IPS-18c (cell line): Measurements from ENCODE around the gene TRIM41.
"Not testable (repeated sequence)": the region's sequence is repeated elsewhere in the genome, so short reads cannot be mapped to it uniquely, and the experiment has no call there.

Experiments used
- H3K4me3 ChIP-seq: 2 replicates; pipeline ENCODE4 v1.7.0; 2013; ENCODE audit warnings: low read depth, mild to moderate bottlenecking, low read length, moderate library complexity; ENCODE audit not compliant: insufficient read depth
- H3K9me3 ChIP-seq: one replicate; pipeline ENCODE4 v1.6.1; 2013; ENCODE audit warnings: mild to moderate bottlenecking, low read length, moderate library complexity; ENCODE audit not compliant: control insufficient read depth, insufficient read depth

TRIM41 gene

DNA sequence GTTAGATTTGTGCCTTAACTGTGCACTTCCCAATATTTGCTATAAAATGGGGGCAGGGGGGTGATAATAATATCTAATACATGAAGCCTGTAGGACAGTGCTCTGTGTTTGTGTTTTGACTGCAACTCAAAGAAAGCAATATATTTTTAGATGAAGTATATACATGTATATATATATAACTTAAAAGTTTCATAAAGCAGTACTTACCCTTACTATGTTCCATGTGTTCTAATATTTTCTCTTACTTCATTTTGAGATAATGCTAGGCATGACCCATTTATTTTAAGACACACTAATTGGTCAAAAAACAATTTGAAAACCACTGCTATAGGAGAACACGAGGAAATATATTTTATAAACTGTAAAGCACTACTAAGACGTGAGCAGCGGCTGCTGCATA lies 35.5 kb downstream of the TRIM41 start:
- Histone ChIP-seq H3K4me3 (0 out of 2 replicates have a peak overlapping the region, but pooled peaks have one; percentile 1), H3K9me3 (peaks cover 6% of the 10 kb centered on the region)

DNA sequence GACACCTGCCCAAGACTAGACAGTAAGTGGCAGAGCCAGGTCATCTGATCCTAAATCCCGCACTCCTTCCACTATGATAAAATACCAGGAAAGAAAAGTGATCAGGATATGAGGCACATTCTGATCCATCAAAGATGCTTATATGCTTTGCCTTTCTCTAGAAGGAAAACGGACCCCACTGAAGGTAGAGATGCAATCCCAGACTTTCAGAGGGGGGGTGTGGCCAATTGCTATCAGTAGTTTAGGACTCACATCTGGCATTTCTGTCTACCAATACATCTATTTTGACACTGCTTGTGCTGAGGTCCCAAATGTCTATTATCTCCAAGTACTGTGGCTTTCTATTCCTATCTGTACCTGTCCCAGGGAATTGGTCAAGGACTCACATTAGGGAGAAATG lies 36.2 kb downstream of the TRIM41 start:
- Histone ChIP-seq H3K4me3 (peak overlapping the region; percentile 99), H3K9me3 (peaks cover 6% of the 10 kb centered on the region)

DNA sequence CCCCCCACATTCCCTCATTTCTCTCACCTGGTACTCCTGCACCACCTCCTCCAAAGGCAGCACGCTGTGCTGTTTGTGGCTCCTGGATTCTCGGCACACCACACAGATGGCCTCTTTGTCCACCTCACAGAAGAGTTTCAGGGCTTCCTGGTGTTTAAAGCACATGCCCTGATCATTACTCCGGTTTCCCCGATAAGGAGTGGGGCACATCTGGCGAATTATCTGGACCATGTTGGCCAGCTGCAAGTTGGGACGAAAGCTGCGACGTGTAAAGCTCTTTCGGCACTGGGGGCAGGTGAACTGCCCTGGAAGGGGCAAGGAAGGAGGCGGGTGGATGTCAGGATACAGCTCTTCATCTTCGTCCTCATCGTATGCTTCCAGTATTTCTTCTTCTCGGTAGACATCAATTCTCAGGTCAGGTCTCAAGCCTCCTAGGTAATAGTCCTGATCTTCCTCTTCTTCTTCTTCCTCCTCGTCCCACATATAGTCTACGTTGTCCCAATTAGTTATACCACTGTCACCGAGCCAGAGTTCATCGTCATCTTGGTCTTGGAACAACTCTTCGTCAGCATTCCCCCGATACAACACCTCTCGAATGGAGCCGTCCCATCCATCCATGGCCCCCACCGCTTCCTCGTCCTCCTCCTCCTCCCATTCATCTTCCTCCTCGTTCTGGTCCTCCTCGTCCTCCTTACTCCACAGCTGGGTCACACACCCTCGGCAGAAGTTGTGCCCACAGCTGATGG lies 37.1 kb downstream of the TRIM41 start:
- peak overlapping the region; percentile 99 for H3K4me3 ChIP-seq
- H3K9me3 ChIP-seq = peaks cover 6% of the 10 kb centered on the region

DNA sequence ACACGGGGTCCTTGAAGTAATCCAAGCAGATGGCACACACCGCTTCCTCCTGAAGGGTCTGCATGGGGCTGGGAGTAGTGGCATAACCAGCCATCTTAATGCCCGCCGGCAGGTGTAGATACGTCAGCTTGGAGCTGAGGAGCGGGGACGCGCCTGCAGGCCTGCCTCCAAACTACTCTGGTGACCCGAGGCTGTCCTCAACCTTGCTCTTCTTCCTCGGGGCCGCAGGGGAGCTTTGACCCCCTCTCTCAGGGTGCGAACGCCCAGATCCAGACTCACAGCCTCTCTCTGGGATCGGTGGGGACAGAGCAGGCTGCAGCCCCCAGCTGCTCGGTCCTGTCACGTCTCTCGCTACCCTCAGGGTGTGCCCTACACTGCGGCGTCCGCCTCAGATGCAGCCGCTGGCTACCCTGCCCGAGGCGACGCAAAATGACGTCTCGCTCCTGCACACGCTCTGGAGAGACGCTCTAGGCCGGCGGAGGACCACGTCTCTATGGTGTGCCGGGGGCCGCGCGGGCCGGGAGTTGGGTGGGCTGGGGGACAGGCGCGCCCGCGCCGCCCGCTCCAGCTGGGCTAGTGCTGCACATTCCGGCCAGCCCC lies 37.7 kb downstream of the TRIM41 start, which contains the start of gene TRIM52:
Gene TRIM52 (minus strand): TSS at position 424 of the 600 bp plus-strand sequence. CDS start 330 bp downstream, at position 94.
- Histone ChIP-seq H3K9me3 (peaks cover 6% of the 10 kb centered on the region), H3K4me3 (peak within 1 kb of the TSS; percentile 99)

DNA sequence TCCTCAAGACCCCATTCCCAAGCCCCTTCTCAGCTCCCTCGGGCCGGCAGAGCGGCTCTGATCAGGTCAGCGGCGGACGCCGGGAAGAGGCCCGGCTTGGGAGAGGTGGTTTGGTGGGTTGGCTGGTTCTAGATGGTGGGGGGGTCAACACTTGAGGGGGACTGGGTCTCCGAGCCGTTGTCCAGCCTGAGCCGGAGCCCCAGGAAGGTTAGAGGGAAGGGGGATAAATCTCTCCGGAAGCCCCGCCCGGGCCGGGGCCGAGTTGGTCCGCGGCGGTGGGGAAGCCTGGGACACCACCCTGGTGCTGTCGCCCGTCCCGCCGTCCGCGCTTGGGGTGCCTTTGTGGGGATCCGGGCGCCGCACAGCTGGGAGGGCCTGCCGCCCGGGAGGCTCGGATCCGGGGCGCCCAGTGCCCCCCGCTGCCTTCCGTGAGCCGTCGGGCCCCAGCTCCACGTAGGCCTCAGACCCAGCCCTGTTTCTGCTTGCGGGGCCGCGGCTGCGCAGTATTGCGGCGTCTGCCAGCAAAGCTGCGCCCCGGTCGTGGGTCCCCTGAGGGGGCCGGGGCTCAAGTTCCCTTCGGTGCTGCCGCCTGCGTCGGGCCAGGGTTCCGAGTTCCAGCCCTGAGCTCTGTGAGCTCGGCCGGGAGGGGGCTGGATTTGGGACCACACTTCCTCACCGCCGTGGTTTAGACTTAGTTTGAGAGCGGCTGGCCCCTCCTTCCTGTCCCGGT lies 38.4 kb downstream of the TRIM41 start:
- peak overlapping the region; percentile 99 for H3K4me3 ChIP-seq
- H3K9me3 ChIP-seq = peaks cover 6% of the 10 kb centered on the region

DNA sequence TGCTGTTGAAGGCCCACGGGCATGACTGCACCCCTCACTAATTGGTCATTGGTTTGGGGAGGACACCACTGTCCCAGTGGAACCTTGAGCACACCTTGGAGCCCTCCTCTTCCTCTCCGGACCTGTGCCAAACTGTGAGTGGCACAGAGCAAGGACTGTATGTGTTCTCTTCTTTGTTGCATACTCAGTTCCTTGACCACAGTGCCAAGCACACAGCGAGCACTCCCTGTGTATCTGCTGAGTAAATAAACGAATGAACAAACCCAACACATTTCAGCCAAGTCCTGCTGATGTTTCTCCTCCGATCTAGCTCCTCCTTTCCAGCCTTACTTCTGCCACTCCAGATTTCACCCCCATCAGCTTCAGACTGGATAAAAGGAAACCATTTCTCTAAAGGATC lies 40.6 kb downstream of the TRIM41 start:
- H3K4me3 ChIP-seq = no peak overlapping the region

DNA sequence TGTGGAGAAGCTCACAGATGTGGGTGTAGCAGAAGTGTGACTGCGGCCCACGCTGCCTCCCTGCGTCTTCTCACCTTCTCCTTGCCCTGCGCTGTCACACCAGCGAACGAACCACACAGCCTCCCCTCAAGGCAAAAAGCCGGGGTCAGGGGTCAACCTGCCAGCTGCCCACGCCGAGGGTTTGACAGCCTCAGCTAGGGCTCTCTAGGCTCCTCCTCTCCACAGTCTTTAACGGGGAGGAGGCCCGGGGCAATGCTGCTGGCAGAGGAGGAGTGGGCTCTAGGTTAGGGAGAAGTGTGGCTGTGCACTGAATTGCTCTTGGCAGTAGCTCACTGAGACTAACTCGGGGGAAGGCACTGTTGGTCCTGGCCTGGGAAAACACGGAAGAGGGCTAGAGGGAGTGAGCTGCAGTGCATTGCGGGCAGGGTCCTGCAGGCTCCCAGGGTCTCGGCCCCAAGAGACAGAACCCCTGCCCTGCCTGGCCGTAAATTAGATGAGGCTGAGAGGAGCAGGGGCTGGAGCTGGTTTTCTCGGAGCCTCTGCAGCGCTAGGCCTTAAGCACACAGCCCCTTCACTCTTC lies 42.1 kb downstream of the TRIM41 start:
- Histone ChIP-seq H3K9me3 (peaks cover 6% of the 10 kb centered on the region), H3K4me3 (no peak overlapping the region)

More for the DNA sequence above, 40.6 kb downstream of the TRIM41 start:
- peaks cover 6% of the 10 kb centered on the region for H3K9me3 ChIP-seq

DNA sequence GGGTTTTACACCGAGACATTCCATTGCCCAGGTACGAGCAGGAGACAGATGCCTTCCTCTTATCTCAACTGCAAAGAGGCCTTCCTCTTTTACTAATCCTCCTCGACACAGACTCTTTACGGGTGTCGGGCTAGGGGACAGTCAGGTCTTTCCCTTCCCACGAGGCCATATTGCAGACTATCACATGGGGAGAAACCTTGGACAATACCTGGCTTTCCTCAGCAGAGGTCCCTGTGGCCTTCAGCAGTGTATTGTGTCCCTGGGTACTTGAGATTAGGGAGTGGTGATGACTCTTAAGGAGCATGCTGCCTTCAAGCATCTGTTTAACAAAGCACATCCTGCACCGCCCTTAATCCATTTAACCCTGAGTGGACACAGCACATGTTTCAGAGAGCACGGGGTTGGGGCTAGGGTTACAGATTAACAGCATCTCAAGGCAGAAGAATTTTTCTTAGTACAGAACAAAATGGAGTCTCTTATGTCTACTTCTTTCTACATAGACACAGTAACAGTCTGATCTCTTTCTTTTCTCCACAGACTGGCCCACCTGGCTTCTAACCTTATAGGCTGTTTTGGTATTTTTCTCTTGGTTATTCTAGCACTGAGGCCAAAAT lies 44.3 kb downstream of the TRIM41 start:
- H3K4me3 ChIP-seq = not testable (repeated sequence)

DNA sequence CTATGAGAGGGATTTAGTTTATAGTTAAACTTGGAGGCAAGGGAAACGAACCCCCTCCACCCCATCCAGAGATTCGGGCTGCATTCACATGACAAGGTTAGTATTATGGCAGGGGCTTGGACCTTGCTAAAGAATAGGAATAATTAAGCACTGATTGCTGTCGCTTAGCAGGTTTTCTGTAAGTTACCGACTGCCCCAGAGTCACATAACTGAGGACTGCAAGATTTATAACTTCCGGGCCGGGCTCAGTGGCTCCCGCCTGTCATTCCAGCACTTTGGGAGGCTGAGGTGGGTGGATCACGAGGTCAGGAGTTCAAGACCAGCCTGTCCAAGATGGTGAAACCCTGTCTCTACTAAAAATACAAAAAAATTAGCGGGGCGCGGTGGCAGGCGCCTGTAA lies 44.8 kb downstream of the TRIM41 start:
- H3K9me3 ChIP-seq, H3K4me3 ChIP-seq: not testable (repeated sequence)

More for the DNA sequence above, 44.3 kb downstream of the TRIM41 start:
- H3K9me3 ChIP-seq = not testable (repeated sequence)

DNA sequence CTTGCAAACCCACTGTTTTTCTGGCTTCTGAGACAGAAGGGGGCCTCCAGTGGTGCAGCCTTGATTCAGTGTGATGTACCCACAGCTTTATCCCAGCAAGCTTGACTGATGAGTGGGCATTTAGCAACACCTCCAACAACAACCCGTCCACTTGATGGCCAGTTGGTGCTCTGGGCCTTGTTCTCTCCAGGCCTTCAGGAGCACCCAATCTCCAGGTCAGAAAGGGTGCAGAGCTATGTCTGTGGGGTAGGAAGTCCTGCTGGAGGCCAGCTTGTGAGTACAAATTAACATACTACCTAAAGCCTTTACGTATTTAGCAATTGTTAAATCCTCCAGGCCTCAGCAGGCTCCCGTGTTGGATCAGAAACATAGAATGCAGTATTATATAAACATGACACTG lies 48.0 kb downstream of the TRIM41 start:
- no peaks in the 10 kb centered on the region for H3K9me3 ChIP-seq
- no peak overlapping the region for H3K4me3 ChIP-seq

DNA sequence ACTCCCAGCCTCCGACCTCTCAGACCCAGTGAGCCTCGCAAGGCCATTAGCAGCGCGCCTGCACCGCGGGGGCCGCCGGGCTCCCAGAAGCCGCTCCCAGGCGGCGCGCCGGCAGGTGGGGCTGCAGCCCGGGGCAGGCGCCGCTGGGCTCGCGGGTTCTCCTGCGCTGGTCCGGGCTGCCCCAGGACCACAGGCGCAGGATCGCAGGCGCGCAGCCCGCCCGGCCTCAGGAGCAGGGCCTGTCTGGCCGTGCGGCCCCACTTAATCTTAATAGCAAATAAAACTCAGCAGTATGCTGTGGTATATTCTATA lies 50.3 kb downstream of the TRIM41 start:
- H3K9me3 ChIP-seq, H3K4me3 ChIP-seq: not testable (repeated sequence)

DNA sequence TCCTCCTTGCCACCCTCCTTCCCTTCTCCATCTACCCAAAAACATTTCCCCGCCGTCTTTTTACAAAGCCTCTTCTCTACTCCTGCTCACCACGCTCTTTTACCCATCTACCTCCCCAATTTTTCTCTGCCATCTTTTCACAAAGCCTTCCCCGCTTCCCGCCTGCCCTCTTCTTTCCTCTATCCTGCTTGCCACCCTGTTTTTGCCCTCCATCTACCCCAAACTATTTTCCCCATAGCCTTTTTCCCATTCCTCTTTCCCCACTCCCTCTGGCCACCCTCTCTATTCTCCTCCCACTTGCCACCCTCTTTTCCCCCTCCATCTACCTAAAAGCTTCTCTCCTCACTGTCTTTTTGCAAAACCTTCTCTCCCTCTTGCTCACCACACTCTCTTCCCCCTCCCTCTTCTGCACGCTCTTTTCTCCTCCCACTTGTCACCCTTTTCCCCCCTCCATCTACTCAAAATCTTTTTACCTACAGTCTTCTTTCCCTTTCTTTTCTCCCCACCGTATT lies 57.2 kb downstream of the TRIM41 start:
- Histone ChIP-seq H3K4me3 (peak overlapping the region; percentile 92), H3K9me3 (no peaks in the 10 kb centered on the region)

DNA sequence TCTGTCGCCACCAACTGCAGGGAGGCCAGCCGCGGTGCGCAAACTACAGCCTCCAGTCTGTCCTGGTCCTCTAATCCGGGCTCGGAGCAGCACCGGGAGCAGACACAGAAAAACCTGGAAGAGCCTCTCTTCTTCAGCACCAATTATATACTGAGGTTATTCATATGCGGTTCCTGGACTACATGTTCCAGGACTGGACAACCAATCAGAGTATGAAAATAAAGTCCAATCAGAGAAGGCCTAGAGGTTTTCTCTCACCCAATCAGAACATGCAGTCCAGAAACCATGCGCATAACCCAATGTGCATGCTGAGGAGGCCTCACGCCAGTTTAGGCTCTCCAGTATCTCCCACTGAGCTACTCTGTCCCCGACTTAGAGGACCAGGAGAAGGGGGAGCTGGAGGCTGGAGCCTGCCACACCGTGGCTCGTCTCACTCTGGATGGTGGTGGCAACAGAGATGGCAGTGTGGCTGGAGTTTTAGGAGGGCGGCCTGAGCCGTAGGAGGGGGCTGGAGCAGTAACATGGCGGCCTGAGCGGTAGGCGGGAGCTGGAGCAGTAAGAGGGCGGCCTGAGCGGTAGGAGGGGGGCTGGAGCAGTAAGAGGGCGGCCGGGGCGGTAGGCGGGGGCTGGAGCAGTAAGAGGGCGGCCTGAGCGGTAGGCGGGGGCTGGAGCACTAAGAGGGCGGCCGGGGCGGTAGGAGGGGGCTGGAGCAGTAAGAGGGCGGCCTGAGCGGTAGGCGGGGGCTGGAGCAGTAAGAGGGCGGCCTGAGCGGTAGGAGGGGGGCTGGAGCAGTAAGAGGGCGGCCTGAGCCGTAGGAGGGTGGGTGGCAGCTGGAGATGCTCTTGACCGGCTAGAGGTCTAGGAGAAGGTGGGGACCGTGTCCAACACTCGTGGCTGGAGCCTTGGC lies 58.2 kb downstream of the TRIM41 start:
- peak overlapping the region; percentile 92 for H3K4me3 ChIP-seq
- H3K9me3 ChIP-seq = no peaks in the 10 kb centered on the region

DNA sequence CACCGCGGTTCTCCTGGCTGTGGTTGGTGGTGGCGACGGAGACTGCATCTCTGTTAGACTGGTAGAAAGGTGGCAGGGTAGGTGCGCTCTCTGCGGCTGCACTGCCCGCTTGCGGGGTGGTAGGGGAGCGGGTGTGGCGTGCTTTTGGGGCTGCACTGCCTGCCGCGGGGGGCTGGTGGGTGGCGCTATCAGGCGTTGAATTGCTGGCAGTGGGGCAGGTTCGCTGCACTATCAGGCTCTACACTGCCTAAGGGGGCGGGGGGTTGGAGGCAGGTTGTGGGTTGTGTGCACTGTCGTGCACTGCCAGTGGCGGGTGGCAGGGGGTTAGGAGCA lies 58.9 kb downstream of the TRIM41 start:
- peak overlapping the region; percentile 92 for H3K4me3 ChIP-seq
- no peaks in the 10 kb centered on the region for H3K9me3 ChIP-seq

DNA sequence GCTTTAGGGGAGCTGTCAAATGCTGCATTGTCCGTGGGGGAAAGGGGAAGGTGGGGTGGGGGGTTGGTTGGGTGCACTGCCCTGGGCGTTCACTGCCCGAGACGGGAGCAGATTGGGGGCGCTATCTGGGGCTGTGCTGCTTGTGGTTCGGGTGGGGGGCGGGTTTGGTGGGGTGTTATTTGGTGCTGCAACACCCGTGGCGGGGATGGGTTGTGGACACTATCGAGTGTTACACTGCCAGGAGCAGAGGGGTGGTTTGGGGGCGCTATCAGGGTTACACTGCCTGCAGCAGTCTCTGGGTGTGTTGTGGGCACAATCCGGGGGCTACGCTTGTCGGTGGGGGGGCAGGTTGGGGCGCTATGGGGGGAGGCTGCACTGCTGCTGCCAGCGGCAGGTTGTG lies 59.3 kb downstream of the TRIM41 start:
- 0 out of 2 replicates have a peak overlapping the region, but pooled peaks have one; percentile 92 for H3K4me3 ChIP-seq
- H3K9me3 ChIP-seq = not testable (repeated sequence)

DNA sequence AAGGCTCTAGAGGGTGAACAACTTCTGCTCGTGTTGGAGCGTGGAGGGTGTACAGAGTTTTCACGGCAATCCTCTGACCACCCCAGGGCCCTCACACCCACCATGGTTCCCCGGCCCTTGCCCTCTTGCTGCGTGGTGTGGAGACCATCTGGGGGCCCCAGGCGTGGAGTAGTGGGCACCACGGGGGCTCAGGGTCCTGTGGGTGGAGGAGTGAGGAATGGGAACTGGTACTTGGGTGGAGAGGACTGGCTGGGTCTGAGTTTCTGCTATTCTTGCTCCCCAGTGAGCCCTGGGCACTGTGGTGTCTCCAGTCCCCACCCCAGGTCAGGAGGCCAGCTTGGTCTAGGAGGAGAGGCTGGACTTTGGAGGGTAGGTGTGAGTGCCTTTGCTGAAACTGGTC lies 59.8 kb downstream of the TRIM41 start:
- Histone ChIP-seq H3K9me3 (no peaks in the 10 kb centered on the region), H3K4me3 (no peak overlapping the region)
